Measurements from ENCODE around the gene PTPRD.

PTPRD gene

DNA sequence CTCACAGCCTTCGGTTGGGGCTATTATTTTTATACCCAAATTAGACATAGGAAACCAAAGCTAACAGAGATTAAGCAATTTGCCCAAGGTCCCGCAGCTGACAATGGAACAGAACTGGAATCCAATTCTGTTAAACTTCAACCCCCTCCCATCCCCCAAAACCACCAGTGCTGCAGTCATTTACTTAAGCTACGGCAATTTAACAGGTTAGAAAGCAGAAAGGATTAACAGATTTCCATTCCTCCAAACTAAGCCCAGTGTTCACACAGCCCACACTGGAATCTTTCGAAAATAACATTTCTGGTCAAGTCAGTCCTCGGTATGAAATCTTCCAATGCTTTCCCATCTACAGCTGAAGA, 1790.2 kb downstream of the PTPRD start:
- no peak for DNase-seq (ENCODE audit: low spot score)

DNA sequence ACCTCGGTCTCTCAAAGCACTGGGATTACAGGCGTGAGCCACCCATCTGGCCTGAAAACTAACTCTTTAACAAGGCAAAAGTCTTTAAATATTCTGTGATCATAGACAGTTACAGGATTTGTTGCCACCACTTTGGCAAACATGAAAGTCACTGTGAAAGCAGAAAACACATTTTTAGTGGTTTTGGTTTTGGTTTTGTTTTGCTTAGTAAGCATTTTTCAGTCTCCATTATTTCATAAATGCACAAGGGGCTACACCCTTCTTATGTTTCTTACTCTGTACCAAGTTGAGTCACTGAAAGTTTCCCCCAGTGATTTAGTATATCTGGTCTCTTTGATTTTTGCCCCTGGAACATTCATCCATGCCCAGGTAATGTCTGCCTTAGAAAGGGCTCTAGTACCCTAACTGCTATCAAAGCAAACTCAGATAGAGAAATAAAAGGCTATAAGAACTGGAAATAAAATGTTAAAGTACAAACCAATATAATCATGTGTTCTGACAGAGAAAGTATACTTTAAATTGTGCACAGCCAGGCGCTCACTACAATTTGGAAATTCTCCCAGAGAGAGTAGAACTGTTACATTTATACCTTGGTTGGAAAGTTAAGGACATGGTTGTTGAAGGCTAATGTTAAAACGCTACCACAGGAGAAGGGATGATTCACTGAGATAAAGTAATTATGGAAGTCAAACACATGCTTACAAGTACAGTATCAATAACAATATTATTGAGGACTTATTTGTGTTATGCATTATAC, 1790.7 kb downstream of the PTPRD start:
- no peak for DNase-seq (ENCODE audit: low spot score)

DNA sequence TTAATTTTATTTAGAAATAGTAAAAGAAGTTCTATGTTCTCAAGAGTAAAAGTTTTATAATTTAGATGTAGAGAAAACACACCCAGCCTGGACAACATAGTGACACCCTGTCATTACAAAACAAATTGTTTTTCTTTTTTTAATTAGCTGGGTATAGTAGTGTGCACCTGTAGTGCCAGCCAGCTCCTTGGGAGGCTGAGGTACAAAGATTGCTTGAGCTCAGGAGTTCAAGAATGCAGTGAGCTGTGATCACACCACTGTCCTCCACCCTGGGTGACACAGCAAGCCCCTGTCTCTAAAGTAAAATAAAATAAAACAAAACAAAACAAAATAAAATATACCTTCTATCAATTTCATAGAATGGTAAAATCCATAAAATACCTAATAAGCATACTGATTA, 1795.5 kb downstream of the PTPRD start:
- DNase-seq (ENCODE audit: low spot score), result no peak

DNA sequence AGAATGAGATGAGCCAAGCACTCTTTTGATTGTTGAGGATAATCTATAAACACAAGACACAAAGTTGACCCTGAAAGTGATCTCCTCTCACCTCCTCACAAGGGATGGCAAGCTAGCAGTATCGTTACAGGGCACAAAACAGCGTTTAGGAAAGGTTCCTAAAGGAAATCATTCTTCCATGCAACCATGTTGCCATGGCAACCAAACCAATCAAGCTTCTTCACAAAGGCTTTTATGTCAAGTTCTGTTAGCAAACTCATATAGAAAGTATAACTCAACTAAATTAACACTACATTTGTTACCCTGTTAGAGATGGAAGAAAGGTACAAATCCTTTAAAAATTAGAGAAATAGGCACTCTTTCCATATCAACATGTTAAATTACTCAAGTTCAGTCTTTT, 1796.4 kb downstream of the PTPRD start:
- DNase-seq (ENCODE audit: low spot score), result no peak

DNA sequence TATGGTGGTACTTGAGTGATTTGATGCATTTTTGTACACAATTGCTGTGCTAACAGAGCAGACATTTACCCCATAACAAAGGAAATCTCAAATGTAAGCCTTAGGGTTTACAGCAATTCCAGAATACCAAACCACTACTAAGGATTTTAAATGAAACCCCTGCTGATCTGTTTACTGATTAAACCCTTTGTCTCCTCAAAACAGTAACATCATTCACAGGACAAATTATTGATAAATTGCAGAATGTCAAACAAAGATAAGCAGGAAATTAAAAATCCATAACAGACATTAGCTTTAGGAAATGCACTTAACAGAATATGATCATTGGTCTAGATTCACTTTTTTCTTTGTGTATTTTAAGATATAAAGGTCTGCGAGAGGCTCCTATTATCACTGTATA, 1796.9 kb downstream of the PTPRD start:
- no peak for DNase-seq (ENCODE audit: low spot score)

DNA sequence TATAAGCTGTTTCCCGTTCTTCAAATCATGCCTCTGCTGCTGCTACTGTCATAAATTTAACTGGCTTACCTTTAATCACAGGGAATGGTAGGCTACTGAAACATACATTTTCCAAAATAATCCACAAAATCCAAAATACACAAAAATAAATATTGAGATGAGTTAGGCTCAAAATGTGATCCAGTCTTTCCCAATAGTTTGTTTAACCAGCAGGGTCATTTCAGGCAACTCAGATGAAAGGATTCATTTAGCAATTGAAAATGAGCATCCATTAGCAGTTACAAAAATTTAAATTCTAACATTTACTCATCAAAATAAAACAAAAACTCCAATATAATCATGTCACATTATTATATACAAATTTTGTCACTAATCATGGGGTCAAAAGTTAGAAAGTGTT, 1797.6 kb downstream of the PTPRD start:
- DNase-seq (ENCODE audit: low spot score), result no peak

DNA sequence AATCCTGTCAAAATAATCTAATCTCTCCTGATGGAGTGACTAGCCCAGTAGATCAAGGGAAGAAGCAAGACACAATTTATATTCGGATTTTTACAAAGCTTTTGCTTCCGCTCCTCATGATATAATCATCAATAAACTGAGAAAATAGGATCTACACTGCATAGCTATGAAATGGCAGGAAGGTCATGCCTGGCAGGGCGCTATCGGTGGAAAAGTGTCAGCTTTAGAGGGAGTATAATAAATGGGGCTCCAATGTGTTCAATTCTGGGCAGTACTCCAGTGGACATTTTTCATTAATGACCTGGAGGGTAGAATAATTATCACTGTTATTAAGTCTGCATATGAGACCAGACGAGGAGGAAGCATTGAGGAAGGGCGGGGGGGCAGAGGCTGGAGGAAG, 1799.9 kb downstream of the PTPRD start:
- no peak for DNase-seq (ENCODE audit: low spot score)

DNA sequence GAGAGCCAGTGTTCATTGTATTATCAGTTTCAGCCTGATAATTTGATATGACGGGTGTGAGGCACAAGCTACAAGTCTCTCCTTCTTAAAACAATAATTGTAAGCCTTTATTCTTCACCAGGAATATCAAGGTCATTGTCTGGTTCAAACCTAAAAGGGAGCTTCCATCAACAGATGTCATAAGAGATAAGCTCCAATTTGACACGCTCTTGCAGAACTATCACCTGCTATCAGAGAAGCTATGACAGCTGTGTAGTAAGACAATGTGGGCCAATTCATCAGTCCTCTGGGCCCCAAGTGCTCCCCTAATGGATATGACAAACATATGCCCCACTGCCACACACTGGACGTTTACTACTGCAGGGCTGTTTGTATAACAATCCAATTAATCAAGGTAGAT, 1803.1 kb downstream of the PTPRD start:
- no peak for DNase-seq (ENCODE audit: low spot score)

DNA sequence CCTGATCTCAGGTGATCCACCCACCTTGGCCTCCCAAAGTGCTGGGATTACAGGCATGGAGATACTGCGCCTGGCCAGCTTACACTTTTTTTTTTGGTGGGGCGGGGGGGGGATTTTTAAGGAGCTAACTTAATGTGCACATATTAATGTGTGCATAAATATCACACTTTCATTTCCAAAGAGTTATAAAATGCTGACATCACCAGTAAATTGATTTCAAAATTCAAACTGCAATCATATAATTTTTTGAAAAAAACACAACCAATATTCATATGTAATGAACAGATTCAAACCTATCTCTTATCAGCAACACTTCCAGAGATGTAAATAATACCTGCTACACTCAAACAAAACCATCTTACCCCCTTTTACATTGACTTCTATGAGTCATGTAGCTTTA, 1806.7 kb downstream of the PTPRD start:
- no peak for DNase-seq (ENCODE audit: low spot score)

DNA sequence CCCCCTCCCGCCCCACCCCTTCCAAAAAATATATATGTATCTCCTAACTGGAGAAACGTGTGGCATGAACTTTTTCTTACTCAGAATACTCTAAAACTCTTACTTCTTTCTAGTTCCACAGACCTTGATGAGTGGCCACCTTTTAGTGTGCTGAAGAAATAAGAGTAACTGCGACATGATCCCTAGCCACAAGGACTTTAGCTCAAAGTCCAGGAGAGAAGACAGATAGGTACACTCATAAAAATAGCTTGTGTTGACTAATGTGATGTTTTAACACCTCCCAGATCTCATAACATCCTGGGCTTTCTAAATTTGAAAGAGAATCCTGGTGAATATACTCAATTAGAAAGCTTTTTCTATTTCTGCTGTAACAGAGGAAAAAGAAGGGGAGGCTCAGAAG, 1808.2 kb downstream of the PTPRD start:
- DNase-seq (ENCODE audit: low spot score), result no peak

DNA sequence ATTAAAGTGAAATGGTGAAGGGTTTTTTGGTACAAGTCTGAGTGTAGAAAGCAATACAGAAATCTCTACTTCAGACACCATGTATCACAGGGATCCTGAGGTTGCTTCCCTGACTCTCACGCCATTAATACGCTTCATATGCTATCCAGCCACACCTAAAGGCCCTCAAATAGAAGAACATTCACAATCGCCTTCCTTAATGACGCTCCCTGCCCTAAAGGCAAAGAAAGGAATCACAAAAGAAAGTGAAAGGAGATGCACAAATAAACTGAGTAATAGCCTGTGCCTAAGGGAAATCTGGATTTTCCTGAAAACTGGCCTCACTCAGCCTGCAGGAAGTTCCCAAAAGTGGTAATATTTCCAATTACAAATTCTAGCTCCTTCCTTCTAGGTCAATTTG, 1810.6 kb downstream of the PTPRD start:
- DNase-seq (ENCODE audit: low spot score), result no peak

DNA sequence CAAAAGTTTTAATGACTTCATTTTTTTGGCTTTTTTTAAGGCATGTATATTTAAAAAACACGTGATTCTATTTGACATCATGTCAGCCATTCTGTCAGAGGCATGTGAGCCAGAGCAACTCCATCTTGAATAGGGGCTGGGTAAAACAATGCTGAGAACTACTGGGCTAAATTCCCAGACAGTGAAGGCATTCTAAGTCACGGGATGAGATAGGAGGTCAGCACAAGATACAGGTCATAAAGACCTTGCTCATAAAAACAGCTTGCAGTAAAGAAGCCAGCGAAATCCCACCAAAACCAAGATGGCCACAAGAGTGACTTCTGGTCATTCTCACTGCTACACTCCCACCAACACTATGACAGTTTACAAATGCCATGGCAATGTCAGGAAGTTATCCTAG, 1812.6 kb downstream of the PTPRD start:
- DNase-seq (ENCODE audit: low spot score), result no peak

DNA sequence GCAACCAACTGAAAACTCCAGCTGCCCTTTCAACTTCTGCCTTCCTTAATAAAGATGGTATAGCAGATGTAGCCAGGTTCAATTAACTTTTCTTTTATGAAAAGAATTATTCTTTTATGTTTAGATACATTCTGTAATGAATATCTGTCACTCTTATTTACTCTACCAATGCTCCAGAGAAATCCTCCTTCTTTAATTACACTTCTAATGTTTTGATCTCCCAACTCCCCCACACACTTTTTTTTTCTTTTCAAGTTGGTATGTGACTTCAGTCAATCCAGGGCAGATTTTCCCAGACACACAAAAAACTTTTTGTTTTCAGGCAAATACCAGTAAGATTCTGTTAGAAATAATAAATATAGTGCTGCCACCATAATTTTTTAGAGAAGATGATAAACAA, 1813.2 kb downstream of the PTPRD start:
- no peak for DNase-seq (ENCODE audit: low spot score)

DNA sequence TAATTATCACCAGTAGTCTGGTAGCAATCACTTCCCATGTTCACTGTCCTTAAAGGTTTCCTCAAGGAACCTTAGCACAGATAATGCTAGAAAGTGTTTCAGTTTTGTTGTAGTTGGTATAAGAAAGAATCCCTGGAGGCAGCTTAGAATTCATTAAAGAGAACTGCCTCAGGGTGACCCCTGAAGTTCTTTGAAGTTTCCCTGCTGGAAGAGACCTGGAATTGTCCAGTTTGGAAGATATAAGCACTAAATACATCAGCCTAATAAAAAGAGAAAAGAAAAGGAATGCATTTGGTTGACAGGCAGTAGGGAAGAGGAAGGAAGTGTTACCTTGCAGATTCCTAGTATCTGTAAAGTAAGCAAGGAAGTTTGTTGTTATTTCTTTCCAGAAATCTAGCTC, 1813.6 kb downstream of the PTPRD start:
- DNase-seq (ENCODE audit: low spot score), result no peak

DNA sequence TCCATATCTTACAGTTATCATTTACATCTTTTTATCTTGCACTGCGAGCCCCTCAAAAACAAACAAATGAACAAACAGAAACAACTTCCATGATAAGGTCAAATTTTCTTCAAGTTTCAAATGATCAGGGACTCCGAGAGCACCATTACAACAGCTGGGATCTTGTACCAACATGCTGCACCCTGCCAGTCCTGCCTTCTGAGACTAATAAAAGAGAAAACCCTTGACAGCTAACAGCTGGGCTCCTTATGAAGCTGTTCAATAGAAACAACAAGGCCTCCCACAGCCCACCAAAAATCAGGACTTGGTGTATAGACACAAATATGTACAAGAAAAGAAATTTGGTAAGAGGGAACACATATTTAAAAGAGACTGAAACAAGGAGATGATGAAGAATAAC, 1828.0 kb downstream of the PTPRD start:
- no peak for DNase-seq (ENCODE audit: low spot score)

DNA sequence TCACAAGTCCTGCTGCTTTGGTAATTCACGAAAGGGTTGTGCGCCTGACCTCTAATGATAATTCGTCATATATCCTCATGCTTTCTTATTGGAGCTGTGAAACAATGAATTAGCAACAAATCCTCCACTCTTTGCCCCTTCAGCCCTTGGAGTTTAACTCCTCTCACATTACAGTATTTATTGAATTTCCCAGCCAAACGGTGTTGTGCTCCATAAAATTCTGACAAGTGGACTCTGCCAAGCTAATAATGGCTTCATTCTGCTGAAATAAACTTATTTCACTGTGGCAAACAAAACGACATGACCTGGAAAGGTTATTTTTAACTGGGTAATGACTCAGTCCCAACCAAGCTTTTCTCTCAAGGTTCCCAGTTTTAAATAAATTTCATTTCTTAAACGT, 1828.9 kb downstream of the PTPRD start:
- DNase-seq (ENCODE audit: low spot score), result no peak

DNA sequence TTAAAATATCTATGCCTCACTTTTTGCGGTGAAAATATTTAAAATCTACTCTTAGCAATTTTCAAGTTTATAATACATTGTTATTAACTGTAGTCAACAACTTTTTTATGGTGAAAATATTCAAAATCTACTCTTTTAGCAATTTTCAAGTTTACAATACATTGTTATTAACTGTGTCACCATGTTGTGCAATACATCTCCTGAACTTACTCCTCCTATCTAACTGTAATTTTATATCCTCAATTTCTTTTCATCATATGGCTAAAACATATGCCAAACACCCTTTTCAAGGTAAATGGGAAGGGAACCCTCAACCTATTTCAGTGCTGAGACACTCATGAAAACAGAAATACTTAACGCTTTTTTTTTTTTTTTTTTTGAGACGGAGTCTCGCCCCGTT, 1830.6 kb downstream of the PTPRD start:
- DNase-seq (ENCODE audit: low spot score), result no peak

DNA sequence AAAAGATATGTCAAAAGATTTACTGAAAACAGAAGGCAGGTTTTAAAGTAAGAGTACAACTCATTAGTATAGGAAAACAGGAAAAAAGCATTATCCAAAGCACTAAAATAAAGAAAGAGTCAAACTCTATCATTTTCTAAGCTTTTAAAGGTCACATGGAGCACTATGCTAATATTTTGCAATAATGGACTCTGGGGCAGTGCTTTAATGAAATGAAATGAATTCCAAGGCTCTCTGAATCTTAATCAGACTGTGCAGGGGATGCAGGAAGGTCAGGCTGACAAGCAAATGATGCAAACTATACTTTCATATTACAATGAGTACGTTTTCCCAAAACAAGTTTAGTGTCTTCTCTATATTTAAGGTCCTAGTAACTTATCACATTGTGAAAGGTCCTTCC, 1831.3 kb downstream of the PTPRD start:
- no peak for DNase-seq (ENCODE audit: low spot score)

DNA sequence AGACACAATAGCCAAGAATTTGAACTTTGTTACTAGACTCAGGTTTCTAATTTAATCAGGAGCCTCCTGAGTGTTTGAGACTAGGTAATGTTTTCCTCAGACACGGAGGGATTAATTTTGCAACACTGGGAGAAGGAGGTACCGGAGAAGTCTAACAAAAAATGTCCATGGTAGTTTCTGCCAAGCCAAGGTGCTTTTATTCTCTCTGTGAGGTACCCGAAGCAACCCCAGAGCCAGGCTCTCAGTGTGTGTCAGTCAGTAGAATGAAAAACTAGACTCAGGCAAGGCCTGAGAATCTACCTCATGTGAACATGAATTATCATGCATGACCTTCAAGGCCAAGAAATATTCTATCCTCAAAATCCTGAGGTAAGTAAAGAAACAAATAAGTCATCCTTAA, 1832.4 kb downstream of the PTPRD start:
- no peak for DNase-seq (ENCODE audit: low spot score)

DNA sequence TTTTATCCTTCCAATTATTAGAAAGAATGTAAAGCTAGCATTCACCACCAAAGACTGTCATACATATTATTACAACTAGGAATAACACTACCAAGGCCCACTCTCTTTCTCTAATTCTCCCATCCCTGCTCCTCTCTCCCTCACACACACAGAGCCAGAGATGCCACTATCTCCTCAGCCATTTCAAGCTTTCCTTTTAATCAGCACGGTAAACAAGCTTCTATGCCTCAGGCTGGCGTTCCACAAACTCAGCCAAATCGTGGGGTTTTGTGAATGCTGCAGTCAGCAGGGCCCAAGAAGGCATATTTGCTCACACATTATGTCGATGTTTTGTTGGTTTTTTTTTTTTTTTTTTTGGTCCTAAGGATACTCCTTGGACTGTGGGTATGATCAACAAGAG, 1833.3 kb downstream of the PTPRD start:
- no peak for DNase-seq (ENCODE audit: low spot score)

DNA sequence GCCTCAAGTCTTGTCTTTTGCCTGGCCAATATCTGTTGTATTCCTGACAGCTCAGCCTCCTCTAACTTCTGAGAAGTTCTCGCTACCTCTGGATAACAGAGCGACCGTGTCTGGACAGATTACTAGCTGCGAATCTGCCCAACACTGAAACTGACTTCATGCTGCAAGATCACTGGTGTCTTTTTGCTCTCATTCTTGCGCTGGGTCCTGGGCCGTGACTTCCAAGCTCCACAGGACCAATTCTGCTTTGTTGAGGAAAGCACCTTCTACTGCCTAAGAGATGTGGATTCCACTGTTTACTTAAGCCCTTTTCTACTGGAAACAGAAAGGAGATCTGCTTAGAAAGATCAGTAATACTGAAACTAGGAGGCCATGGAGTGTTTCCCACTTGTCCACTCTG, 1834.4 kb downstream of the PTPRD start:
- no peak for DNase-seq (ENCODE audit: low spot score)

DNA sequence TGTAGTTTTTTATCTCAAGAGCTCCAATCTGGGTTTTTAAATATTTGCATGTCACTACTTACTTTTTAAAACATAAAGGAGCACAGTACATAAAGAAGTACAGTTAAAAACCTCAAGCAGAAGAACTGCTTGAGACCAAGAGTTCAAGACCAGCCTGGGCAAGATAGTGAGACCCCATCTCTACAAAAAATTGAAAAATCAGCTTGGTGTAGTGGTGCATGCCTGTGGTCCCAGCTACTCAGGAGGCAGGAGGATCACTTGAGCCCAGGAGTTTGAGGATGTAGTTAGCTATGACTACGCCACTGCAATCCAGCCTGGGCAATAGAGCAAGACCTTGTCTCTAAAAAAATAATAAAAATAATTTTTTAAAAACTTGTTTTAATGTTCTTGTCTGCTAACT, 1840.5 kb downstream of the PTPRD start:
- no peak for DNase-seq (ENCODE audit: low spot score)

DNA sequence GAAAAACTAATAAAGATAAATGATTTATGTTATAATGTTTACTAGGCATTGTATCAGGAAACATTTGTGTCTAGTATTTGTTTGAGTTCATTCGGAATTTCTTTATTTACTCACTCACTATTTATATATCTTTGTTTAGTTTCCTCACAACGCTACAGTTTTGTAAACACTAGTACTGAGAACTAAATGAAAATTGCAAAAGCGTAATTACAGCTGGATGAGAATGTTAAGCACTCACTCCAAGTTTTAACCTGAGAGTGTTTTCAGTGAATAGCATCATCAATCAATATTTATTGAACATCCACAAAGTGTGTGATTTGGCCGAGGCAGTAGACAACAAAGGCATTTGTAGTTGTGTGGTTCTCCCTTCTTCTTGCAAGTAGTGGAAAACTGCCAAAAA, 1843.6 kb downstream of the PTPRD start:
- no peak for DNase-seq (ENCODE audit: low spot score)

DNA sequence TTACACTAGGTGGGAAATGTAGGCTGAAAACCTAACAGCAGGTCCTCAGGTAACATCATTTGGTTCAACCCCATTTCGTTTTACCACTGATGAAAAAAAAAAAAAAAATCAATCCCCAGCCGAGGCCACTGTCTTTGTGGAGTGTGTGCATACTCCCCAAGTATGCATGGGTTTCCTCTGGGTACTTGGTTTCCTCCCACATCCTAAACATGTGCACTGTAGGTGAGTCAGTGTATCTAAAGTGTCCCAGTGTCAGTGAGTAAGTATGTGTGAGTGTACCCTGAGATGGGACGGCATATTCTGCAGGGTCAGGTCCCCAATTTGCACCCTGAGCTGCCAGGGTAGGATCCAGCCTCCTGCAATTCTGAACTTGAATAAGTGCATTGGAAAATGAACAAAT, 1846.7 kb downstream of the PTPRD start:
- no peak for DNase-seq (ENCODE audit: low spot score)

DNA sequence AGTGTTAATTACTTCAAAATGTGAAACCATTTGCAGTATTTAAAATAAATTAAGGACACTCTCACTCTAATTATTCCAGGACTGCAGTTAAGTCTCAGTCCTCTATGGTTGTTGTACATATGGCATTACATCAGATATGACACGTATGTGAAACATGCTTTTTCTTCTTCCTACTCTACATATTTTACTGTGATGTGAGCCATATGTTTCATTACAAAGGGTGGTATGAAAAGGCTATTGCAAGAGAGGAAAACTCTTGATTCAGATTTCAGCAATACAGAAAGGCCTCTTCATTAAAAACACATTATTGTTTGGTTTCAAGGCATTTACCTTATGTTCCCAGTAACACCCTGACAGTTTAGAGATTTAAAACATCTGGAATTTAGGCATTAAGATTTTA, 1848.8 kb downstream of the PTPRD start:
- DNase-seq (ENCODE audit: low spot score), result no peak
